Measurements from ENCODE around the gene CAMK1D. TPM values are rescaled to one million over a fixed set of nuclear protein-coding genes. Genes with fewer than 3 reads are reported as not detected.

Gene CAMK1D
- total RNA-seq, 1 donor from 2014 or later: 22.5 TPM

GRCh38 chr10:12319076-12319475, 30.3 kb upstream of the CAMK1D start:
- Histone ChIP-seq H3K27ac (no peak overlapping the region), H3K9me3 (no peaks in the 10 kb centered on the region), H3K4me3 (no peak overlapping the region), H3K4me1 (no peaks in the 10 kb centered on the region), H3K27me3 (ENCODE audit: low read depth) (peaks cover 3% of the 10 kb centered on the region), H3K36me3 (no peaks in the 10 kb centered on the region)
- intact Hi-C loops (cut with DNase I): no loop called here
- TF ChIP-seq CTCF (IDR thresholded peaks at IDR 0.05): no peak
- ATAC-seq: no peak
- DNase-seq: no peak

- intact Hi-C loops (cut with DNase I): no loop called here
- DNase-seq: no peak
- no peak for ATAC-seq
- Histone ChIP-seq H3K9me3 (no peaks in the 10 kb centered on the region), H3K36me3 (no peaks in the 10 kb centered on the region), H3K27ac (no peak overlapping the region), H3K4me1 (no peaks in the 10 kb centered on the region), H3K27me3 (ENCODE audit: low read depth) (no peaks in the 10 kb centered on the region), H3K4me3 (no peak overlapping the region)
- no peak for TF ChIP-seq CTCF (IDR thresholded peaks at IDR 0.05)
These were observed 28.5 kb upstream of the CAMK1D start for GRCh38 chr10:12320892-12321291.

DNA sequence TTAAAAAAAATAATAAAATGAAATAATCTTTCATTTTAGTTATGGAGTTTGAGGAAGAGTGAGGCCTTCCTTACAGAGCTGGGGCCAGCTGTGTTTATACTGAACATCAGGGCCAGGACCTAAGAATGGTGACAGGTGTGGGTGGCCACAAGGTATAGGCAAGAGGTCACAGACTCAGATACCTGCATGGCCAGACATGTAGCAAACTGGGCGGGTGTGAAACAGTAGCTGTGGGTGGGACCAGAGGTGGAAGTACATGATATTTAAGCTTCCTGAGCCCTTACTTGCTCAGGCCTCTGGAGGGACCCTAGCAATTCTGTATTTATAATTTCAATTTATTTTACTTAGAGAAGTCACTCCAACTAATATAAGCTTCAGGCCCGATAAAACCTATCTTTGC, 27.7 kb upstream of the CAMK1D start:
- intact Hi-C loops (cut with DNase I): no loop called here
- DNase-seq (no peak), ATAC-seq (no peak)
- H3K27ac ChIP-seq: no peak overlapping the region
- TF ChIP-seq CTCF (IDR thresholded peaks at IDR 0.05): no peak
- no peaks in the 10 kb centered on the region for H3K36me3 ChIP-seq
- H3K4me1 ChIP-seq: no peaks in the 10 kb centered on the region
- H3K4me3 ChIP-seq: no peak overlapping the region
- H3K27me3 ChIP-seq (ENCODE audit: low read depth): no peaks in the 10 kb centered on the region
- no peaks in the 10 kb centered on the region for H3K9me3 ChIP-seq

DNA sequence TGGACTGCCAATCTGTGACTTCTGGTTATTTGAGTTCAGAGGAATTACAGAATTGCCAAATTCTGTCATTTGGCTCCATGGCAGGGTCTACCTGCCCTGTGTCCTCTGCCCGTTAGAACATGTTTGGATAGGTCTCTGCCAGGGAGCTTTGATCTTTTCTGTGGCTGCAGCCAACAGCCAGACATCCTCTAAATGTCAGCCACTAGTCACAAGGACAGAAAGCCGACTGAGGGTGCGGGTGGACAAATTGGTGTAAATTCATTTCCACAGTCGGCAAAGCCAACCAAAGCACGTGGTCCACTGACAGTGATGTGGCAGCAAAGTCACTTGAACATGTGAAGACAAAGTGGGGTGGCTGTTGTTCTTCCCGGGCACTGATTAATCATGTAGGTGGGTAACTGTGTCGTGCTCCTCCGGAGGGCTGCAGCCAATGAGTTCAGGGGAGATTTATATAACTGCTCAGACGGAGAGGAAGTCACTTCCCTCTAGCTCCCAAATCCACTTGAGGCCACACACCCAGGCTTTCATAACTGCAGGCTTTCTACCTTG, 26.7 kb upstream of the CAMK1D start:
- intact Hi-C loops (cut with DNase I): no loop called here
- ATAC-seq: no peak
- Histone ChIP-seq H3K27me3 (ENCODE audit: low read depth) (no peaks in the 10 kb centered on the region), H3K4me1 (no peaks in the 10 kb centered on the region), H3K36me3 (no peaks in the 10 kb centered on the region), H3K4me3 (no peak overlapping the region), H3K9me3 (no peaks in the 10 kb centered on the region), H3K27ac (no peak overlapping the region)
- TF ChIP-seq CTCF (IDR thresholded peaks at IDR 0.05): no peak
- DNase-seq: no peak

DNA sequence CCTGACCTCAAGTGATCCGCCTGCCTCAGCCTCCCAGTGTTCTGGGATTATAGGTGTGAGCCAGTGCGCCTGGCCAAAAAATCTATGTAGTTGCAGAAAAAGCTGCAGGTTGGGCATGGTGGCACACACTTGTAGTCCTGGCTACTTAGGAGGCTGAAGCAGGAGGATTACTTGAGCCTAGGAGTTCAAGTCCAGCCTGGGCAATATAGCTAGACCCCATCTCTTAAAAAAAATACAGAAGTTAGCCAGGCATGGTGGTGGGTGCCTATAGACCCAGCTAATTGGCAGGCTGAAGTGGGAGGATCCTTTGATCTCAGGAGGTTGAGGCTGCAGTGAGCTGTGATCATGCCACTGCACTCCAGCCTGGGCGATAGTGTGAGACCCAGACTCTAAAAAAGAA, 24.8 kb upstream of the CAMK1D start:
- H3K27ac ChIP-seq: no peak overlapping the region
- no peaks in the 10 kb centered on the region for H3K27me3 ChIP-seq (ENCODE audit: low read depth)
- no peaks in the 10 kb centered on the region for H3K4me1 ChIP-seq
- no peaks in the 10 kb centered on the region for H3K36me3 ChIP-seq
- DNase-seq: no peak
- no peak for TF ChIP-seq CTCF (IDR thresholded peaks at IDR 0.05)
- intact Hi-C loops (cut with DNase I): no loop called here
- no peaks in the 10 kb centered on the region for H3K9me3 ChIP-seq
- H3K4me3 ChIP-seq: no peak overlapping the region
- ATAC-seq: no peak

DNA sequence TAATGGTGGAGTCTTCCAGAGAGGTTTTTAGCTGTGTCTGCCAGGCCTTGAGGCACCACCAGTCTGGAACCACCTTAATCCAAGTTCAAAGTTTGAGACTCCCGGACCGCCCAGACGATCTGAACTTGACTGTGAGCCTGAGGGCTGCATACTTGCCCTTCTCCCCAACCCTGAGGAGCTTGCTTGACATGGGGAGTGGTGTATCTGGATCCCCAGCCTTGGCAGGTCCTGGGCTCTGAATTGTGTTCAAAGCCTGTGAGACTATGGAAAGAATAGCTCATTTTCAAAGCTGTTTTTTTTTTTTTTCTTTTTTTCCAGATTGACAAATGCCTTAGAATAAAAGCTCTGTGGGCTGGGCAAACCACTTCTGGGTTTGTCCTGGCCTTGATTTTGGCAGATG, 22.3 kb upstream of the CAMK1D start:
- intact Hi-C loops (cut with DNase I): no loop called here
- ATAC-seq (no peak), DNase-seq (no peak)
- no peak for TF ChIP-seq CTCF (IDR thresholded peaks at IDR 0.05)
- Histone ChIP-seq H3K9me3 (no peaks in the 10 kb centered on the region), H3K27me3 (ENCODE audit: low read depth) (no peaks in the 10 kb centered on the region), H3K36me3 (no peaks in the 10 kb centered on the region), H3K4me3 (no peak overlapping the region), H3K27ac (no peak overlapping the region), H3K4me1 (no peaks in the 10 kb centered on the region)
